ENCODE data around the gene PSMB8.
"Not testable (repeated sequence)": the region's sequence is repeated elsewhere in the genome, so short reads cannot be mapped to it uniquely, and the experiment has no call there.

The PSMB8 gene

DNA sequence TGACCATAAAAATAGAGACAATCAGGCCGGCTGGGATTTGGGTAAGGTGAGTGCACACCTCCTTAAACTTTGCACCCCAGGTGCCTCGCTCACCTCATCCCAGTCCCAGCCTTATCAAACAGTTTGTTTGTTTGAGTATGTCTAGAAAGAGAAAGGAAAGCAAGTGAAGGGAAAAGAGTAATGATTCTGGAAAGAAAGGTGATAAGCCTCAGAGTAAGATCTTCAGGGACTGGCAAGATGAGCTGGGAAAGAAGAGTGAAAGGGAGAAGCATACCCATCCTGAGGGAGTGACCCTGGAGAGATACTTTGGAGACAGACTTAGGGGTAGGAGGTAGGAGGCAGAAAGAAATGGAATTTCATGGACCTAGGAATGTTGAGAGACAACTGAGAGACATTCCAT, 7.0 kb downstream of the PSMB8 start:
- DNase-seq: no peak

DNA sequence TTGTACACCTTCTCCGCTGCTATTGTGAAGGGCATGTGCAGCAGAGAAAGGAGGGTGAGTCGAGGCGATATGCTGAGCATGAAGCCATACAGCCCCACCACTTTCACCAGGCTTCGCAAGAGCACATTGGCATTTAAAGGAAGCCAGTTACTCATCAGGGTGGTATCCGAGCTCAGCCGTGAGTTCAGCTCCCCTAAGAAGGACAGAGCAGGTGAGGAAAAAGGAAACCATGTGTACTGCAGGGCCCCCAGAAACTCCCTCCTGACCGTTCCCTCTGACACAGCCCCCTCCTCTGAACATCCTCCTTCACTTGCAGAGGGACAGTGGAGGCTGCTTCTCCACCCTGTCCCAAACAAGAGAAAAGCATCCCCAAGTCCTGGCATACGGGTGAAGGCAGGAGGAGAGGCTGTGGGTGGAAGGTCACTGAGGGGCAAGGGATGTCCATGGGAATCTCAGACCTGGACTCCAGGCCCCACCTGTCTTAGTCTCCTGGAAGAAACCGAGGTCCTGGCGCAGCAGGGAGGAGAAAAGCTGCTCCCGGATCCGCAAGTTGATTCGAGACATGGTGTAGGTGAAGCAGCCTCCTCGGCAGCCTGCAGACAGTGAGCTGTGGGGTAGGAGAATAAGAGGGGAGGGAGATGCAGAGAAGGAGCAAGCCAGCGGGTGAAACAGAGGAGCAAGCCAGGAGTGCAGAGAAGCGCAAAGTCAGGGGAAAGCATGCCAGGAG, 8.5 kb downstream of the PSMB8 start:
- DNase-seq: no peak

DNA sequence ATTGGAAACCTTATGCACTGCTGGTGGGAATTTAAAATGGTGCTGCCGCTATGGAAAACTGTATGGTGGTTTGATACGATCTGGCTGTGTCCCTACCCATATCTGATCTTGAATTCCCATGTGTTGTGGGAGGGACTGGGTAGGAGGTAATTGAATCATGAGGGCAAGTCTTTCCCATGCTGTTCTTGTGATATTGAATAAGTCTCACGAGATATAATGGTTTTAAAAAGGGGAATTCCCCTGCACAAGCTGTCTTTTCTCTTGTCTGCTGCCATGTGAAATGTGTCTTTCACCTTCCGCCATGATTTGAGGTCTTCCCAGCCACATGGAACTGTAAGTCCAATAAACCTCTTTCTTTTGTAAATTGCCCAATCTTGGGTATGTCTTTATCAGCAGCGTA, 10.2 kb downstream of the PSMB8 start:
- DNase-seq: no peak

DNA sequence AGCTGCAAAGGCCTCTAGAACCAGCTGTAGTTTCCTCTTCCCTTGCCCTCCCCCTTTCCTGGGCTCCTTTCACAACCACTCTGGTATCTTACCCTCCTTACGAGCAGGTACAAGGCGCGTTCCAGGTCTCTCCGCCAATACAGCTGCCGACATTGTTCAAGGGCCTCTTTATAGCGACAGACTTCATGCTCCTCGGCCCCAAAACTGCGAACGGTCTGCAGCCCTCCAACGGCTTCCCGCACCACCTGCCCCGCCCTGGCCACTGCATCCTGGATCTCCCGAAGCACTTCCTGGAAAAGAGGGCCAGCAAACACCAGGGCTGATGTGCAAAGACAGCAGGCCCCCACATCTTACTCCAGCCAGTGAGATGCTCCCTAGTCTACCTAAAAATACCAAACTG, 11.3 kb downstream of the PSMB8 start:
- no peak for DNase-seq

DNA sequence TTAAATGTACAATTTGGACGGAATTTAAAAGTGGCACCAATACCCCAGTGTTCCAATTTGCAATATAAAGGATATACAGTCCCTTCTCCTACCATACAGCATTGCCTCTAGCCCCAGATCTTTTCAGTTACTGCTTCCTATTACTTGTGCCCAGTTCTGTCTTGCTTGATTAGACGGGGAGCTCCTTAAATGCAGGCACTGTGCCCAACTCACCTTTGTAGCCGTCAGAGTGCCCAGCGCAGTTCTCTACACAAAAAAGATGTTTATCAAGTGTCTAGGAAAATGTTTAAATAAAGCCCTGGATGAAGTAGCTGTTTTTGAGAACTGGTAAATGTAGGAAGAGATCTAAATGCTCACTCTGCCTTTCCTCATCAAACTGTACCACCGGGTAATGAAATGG, 12.9 kb downstream of the PSMB8 start:
- no peak for DNase-seq

DNA sequence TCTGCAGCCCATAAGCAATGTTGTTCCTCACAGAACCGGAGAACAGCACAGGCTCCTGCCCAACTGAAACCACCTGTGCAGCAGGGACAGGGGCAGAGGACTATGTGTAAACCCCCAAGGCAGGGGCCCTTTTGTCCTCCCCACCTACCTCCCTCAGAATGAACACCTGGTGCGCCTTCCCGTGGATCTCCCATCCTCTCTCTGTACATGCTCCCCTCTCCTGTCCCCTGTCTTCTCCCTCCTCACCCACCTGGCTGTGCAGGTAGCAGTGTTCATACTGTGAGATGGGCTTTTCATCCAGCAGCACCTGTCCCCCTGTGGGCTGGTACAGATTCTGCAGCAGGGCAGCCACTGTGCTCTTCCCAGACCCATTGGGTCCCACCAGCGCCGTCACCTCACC, 13.8 kb downstream of the PSMB8 start:
- DNase-seq: no peak

DNA sequence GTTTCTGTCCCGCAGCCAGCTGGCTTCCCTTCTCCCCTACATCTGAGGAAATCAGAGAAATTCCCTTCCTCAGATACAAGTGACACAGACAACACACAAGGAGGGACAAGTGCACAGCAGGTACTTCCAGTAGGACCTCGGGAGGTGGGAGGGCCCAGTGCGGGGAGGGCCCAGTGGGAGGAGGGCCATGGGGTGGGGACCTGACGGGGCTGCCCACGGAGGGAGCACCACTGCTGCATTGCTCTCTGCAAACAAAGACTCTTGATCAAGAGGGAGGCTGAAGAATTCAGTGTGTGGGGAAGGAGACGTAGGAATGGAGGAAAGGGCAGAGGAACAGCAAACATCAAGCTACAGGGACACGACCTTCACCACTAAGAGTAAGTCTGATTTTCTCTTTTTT, 14.4 kb downstream of the PSMB8 start:
- no peak for DNase-seq

DNA sequence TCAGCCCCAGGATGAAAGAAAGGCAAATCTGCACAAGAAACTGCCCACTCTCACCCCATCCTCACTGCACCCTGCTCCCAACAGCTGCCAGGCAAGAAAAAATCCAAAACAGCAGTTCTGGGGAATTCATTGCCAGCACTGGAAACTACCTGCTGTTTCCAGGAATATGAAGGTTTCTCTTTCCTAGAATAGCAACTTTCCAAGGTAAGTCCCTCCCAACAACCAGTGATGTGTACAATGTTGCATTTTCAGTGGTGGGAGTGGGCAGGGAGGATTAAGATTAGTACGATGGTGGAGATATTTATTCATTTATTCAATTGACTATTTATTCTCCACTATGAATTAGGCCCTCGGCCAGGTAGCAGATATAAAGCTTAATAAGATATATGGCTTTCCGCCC, 16.8 kb downstream of the PSMB8 start:
- no peak for DNase-seq

DNA sequence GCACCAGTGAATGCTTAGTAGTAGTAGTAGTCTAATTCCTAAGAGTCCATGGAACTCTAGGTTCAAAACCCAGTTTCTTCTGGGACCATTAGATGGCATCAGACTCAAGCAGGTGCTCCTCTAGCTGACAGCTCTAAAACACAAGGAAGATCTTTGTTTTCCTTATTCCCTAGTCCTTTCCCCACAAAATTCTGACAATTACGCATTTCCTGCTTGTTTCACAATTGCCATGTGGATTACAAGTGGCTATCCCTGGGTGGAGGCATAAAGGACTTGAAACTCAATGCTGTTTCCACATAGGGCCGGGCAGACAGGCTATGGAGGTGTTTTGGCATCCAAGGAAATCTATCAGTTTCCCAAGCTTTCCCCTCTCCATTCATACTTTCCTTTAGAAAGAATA, 17.9 kb downstream of the PSMB8 start:
- DNase-seq: no peak

DNA sequence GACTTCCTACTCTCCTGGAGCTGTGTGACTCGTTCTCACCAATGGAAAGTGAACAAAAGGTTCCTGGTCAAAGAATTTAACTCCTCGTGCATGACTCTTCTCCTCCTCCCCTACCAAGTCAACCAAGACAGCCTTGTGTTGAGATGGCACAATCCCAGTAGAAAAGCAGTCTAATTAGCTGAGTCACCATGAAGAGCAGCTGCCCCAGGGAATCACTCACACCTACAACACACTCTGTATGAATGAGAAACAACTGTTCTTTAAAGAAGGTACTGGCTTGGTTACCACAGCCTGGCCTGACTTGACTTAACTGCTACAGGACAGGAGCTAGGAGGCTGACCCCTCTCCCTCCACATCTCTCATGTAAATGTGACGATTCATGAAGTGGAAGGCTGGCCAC, 24.1 kb downstream of the PSMB8 start:
- DNase-seq: no peak

DNA sequence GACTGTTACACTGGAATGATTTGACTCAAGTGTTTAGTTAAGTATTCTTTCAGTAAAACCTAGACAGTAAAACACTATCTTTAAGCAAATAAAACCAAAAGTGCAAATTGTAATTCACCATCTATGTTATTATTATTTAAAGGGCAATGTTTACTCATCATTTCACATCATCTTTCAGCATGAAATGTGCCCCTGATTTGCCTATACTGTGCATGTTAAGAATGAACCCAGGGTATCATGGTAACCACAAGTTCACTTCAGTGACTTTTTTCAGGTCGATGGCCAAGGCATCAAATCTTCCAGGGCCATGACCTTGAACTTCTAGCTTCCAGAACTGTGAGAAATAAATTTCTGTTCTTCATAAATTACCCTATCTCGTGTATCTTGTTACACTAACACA, 25.0 kb downstream of the PSMB8 start:
- no peak for DNase-seq

DNA sequence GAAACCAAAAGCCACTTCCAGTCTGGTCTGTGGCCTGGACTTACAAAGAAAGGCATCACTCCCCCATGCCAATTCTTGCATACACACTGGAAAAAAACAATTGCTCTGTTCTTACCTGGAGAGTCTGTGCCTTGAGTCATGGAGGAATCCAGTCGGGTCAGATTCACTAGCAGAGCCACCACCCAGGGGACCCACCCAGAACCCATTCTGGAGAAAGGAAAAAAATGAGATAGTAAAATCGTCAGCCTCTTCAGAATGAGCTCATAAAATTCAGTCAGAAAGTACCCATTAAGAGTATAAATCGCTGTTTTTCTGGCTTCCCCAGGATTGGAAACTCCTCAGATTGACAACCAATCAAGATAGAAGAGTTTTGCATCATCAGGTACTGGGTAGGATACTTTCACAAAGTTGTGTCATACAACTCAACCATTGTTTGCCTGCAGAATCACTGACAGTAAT, 27.1 kb downstream of the PSMB8 start, which contains the start of gene HLA-DOB:
HLA-DOB (minus strand) TSS at position 257 of the 459 bp plus-strand sequence; CDS start at position 206, 51 bp downstream.
- DNase-seq: no peak

DNA sequence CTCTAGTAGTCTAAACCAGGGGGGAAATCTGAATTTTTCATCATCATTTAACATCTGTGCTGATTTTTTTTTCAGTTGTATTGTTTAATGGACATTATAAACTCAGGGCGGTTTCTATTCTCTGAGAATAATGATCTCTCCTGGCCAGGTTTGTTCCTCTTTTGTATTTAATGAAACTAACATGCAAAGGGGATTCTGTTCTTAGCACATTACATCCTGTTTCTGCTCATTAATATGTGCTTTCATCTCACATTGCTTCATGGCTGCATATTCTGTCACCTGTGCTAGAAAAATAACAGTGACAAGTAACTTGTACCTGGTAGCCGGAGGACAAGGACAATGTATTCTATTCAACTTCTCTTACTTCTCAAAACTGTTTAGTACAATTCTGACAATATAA, 27.9 kb downstream of the PSMB8 start:
- no peak for DNase-seq

DNA sequence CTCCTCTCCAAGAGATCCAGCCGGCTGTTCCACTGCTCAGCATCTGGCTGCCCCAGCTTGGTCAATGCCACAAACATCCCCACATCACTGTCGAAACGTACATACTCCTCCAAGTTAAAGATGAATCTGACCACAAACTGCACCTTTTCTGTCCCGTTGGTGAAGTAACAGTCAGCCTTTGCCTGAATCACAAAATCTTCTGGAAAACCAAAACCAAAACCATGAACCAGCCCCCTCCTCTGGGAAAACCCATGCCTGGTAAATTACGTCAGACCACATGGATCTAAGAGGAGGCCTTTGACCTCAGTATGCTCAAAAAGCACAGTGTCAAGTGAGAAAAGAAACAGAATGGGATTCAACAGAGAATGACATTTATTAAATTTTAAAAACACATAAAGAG, 28.7 kb downstream of the PSMB8 start:
- DNase-seq: no peak

DNA sequence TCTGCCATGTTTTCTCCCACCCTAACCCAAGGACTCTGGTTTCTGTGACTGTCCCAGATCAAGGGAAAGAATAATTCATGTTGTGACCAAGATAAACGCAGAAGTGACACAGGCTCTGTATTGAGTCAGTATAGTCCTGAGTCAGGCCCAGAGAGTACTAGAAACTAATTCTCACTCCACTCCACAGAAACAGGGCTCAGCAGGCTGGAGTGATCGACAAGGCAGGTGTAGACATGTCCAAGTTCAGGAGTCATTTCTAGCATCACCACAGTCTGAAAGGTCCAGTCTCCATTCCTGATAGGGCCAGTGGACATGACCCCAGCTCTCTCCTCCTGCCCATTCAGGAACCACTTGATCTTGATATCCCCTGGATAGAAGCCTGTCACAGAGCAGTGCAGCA, 29.7 kb downstream of the PSMB8 start:
- DNase-seq: no peak

DNA sequence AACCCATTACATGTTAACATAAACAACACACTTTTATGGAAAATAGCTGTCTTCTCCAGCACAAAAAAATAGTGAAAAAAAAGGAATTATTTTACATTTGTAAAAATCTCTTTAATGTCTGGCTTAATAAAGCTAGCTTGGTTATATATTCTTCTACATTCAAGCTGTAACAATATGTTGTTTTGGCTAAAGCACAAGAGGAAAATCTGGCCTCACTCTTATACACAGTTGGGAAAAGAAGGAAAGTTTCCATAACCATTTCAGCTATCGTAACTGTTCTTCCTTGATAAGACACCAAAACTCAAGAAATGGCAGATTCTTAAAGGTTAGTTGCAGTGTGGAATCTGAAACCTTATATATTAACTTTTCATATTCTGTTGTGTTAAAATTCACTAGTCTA, 34.7 kb downstream of the PSMB8 start:
- no peak for DNase-seq

DNA sequence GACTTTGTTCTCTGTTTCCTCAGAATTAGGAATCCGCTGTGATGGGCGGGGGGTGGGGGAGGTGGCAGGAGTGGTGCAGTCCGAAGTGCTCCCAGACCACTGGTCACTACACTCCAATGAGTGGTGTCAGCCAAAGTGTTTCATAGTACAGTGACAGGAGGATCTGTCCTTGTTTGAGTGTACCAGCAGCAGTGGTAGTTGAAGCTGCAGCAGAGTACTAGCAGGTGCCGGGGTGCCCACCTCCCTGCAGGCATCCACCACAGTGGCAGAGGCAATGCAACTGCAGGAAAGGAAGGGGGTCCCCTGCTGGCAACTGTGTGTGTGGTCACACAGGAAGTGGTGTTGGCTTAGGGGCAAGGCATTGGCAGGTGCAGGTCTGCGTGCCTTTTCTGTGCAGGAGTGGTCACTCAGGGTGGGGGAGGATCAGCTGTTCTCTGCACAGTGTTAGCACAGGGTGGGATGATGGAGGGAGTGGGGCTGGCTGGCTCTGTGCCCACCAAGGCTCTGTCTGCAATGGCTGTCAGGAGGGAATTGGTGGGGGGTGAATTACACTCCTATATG, 36.7 kb downstream of the PSMB8 start:
- no peak for DNase-seq

DNA sequence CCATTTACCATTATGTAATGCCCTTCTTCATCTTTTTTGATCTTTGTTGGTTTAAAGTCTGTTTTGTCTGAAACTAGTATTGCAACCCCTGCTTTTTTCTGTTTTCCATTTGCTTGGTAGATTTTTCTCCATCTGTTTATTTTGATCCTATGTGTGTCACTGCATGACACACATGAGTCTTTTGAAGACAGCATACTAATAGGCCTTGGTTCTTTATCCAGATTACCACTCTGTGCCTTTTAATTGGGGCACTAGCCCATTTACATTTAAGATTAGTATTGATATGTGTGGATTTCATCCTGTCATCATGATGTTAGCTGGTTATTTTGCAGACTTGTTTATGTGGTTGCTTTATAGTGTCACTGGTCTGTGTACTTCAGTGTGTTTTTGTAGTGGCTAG, 38.4 kb downstream of the PSMB8 start:
- DNase-seq: not testable (repeated sequence)

DNA sequence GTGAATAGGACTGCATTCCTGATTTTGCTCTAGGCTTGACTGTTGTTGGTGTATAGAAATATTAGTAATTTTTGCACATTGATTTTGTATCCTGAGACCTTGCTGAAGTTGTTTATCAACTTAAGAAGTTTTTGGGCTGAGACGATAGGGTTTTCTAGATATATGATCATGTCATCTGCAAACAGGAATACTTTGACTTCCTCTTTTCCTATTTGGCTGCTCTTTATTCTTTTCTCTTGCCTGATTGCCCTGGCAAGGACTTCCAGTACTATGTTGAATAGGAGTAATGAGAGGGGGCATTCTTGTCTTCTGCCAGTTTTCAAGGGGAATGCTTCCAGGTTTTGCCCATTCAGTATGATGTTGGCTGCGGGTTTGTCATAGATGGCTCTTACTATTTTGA, 40.4 kb downstream of the PSMB8 start:
- no peak for DNase-seq

DNA sequence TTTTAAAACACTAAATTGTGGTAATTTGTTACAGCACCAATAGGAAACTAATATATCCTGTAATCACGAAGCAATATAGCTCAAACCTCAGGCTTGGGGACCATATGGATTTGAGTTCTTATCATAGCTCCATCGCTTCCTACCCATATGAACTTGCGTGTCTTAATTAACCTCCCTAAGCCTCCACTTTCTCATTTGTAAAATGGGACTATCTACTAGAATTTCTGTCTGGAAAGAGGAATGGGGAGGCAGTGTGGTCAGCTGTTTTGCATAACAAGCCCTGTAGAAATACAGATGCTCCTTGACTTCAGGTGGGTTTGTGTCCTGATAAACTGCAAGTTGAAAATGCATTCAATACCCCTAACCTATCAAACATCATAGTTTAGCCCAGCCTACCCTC, 44.1 kb downstream of the PSMB8 start:
- no peak for DNase-seq

DNA sequence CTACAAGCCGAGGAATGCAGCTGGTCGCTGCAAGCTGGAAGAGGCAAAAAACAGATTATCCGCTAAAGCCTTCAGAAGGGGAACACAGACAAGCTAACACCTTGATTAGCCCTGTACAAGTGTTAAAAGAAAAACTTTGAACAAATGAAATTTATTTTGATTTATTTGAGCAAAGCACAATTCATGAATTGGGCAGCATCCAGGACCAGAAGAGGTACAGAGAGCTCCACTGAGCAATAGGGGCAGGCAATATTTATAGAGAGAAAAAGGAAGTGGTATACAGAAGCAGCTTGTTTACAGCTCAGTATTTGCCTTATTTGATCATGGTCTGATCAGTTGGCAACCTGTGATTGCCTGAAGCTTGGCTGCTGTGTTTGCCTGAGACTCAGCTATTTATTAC, 44.7 kb downstream of the PSMB8 start:
- DNase-seq: no peak

DNA sequence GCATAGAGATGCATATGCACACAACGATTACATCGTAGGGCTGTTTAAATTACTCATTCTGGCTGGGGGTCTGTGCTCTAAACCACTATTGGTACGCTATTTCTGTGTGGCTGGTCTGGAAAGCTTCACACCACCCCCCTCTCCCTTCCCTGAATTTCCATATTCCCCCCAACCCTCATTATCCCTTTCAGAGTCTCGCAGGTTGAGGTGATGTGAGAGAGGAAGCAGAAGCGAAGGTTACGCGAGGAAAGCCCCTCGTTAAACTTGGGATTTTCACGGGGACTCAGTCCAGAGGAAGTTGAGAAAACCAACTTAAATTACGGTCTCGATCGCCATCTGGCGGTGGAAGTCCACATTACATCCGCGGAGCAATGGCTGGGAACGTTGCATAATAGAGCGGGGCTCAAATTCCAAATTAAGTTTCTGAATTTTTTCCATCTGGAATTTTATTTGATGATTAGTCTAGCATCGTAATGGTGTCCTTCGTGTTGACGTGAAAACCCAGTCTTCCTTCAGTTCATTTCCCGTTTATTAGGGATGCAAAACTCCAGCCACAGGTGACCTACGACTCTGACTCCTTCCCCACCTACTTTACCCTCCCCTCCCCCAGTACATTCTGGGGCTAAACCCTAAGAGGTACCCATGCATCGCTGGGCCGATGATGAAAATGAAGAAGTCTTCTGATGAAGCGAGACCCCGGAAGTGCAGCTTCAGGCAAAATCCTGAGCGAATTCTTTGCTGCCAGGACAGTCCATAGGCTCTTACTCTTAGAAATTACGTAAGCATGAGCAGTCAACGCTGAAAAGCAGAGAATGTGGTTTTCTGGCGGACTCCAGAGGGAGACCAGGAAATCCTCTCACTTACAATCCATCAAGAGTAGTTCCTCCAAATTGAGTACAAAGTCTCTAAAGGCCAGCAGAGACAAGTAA, 46.7 kb downstream of the PSMB8 start:
- DNase-seq: peak; percentile 71

DNA sequence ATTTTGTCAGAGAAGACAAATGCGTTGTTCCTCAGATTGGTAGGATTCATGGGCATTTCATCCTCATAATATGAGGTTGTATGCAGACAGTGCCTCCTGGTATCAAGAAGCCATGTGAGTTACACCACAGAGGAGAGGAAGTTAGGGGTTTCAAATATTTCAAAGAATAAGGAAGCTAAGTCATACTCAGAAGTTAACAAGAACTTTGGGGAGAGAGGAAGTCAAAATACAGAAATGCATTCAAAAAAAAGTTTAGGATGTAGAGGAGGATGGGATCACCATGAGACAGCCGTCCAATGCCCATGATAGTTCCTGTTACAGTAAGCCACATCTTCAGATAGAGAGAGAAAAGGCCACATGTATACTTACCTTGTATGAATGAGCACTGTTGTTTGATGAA, 49.3 kb downstream of the PSMB8 start:
- DNase-seq: no peak

DNA sequence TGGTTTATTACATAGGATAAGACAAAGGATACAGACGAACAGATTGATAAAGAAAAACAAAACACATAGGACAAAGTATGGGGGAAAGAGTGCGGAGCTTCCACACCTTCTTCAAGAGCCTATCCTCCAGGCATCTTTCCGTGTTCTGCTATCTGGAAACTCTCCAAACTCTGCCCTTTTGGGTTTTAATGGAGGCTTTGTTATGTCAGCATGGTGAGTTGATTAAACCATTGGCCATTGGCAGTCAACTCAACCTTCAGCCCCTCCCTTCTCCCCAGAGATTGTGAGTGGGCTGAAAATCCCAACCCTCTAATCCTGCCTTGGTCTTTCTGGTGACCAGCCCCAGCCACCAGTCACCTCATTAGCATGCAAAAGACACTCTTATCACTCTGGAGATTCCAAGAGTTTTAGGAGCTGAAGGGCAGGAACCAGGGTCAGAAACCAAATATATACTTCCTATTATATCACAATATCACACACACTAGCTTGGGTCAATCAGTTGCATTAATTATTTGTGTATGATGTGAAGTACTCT, 50.9 kb downstream of the PSMB8 start:
- DNase-seq: no peak
